KBM-7 (cell line): ENCODE results near the gene TMEM231.
"Not testable (repeated sequence)": the region's sequence is repeated elsewhere in the genome, so short reads cannot be mapped to it uniquely, and the experiment has no call there.

Experiments
- DNase-seq: peaks from one replicate; pipeline ENCODE4 v3.0.0-alpha.2; 2015
- in situ Hi-C: fragments of 300-500 bp; cut with MboI; formaldehyde crosslinking; loops from 2 replicates; pipeline ENCODE4 v1.14.3; 2020; ENCODE audit warnings: low sequenced_read_pairs, low pct_unique_long_range_greater_than_20kb, mixed read lengths

The TMEM231 gene

GRCh38 chr16:75535211-75535843 is 20.7 kb downstream of the TMEM231 start:
- no peak for DNase-seq

GRCh38 chr16:75534560-75535205 is 21.4 kb downstream of the TMEM231 start:
- no peak for DNase-seq
- in situ Hi-C loops = no loop called here

More at GRCh38 chr16:75535211-75535843, 20.7 kb downstream of the TMEM231 start:
- in situ Hi-C loops = no loop called here

GRCh38 chr16:75532791-75533190 is 23.3 kb downstream of the TMEM231 start:
- in situ Hi-C loops = no loop called here
- DNase-seq = no peak

GRCh38 chr16:75532142-75532765 is 23.8 kb downstream of the TMEM231 start:
- no peak for DNase-seq
- in situ Hi-C loops = no loop called here

- in situ Hi-C loops = no loop called here
- DNase-seq = no peak
These were observed 26.1 kb downstream of the TMEM231 start for GRCh38 chr16:75529959-75530358.

- in situ Hi-C loops = no loop called here
These were observed 26.8 kb downstream of the TMEM231 start for GRCh38 chr16:75529056-75529905.

GRCh38 chr16:75527825-75528299 is 28.2 kb downstream of the TMEM231 start:
- in situ Hi-C loops = no loop called here
- no peak for DNase-seq

More at GRCh38 chr16:75529056-75529905, 26.8 kb downstream of the TMEM231 start:
- no peak for DNase-seq

- in situ Hi-C loops = no loop called here
- DNase-seq = no peak
These were observed 29.8 kb downstream of the TMEM231 start for GRCh38 chr16:75526032-75526790.

- no peak for DNase-seq
- in situ Hi-C loops = no loop called here
These were observed 36.9 kb downstream of the TMEM231 start for GRCh38 chr16:75519175-75519574.

GRCh38 chr16:75516189-75516966 is 39.7 kb downstream of the TMEM231 start:
- DNase-seq = peak; percentile 38
- in situ Hi-C loops = not testable (repeated sequence)

- no peak for DNase-seq
- in situ Hi-C loops = no loop called here
These were observed 41.8 kb downstream of the TMEM231 start for GRCh38 chr16:75514296-75514695.

- in situ Hi-C loops = no loop called here
- peak; percentile 57 for DNase-seq
These were observed 49.5 kb downstream of the TMEM231 start for GRCh38 chr16:75506574-75506973.

GRCh38 chr16:75506107-75506506 is 49.9 kb downstream of the TMEM231 start:
- no peak for DNase-seq
- in situ Hi-C loops = no loop called here

GRCh38 chr16:75503801-75504200 is 52.3 kb downstream of the TMEM231 start:
- in situ Hi-C loops = no loop called here
- DNase-seq = no peak

GRCh38 chr16:75502916-75503605 is 53.0 kb downstream of the TMEM231 start:
- in situ Hi-C loops = no loop called here
- no peak for DNase-seq

- DNase-seq, in situ Hi-C loops: not testable (repeated sequence)
These were observed 54.2 kb downstream of the TMEM231 start for GRCh38 chr16:75501820-75502219.

- no peak for DNase-seq
- in situ Hi-C loops = no loop called here
These were observed 54.7 kb downstream of the TMEM231 start for GRCh38 chr16:75501359-75501758.
